IMR-90 (cell line): ENCODE data around the gene GPAM. TPM values are rescaled to one million over a fixed set of nuclear protein-coding genes. Genes with fewer than 3 reads are reported as not detected.

Experiments
- ATAC-seq: fragments of 200-7000 bp; cut with Tn5 transposase; 2 replicates; pipeline ENCODE4 v1.9.1; 2020; ENCODE audit warnings: low read depth, mild to moderate bottlenecking, moderate library complexity
- Bru-seq: library from RNA; stranded (reverse); fragments of 400-500 nt; gene quantifications from one replicate; lab custom pipeline; 2021; lab: Mats Ljungman, UMichigan
- BruChase-seq, 2 experiments: library from RNA; stranded (reverse); fragments of 400-500 nt; gene quantifications; one replicate each; lab custom pipeline; 2021; lab: Mats Ljungman, UMichigan
- BruUV-seq: library from RNA; stranded (reverse); fragments of 400-500 nt; replicated peaks from 2 replicates; lab custom pipeline; 2021; lab: Mats Ljungman, UMichigan
- CTCF ChIA-PET: fragments of 300-600 bp; formaldehyde crosslinking; extraction: SDS; loops from one replicate; lab custom pipeline; 2021; ENCODE audit warnings: antibody characterized with exemption; lab: Yijun Ruan, JAX
- POLR2A ChIA-PET: fragments of 300-600 bp; sonication (Branson Sonifier 250); formaldehyde crosslinking; loops from one replicate; lab custom pipeline; 2022; ENCODE audit warnings: antibody characterized with exemption; ENCODE audit not compliant: unreplicated experiment; lab: Charles Lee
- DNase-seq: peaks from one replicate; pipeline ENCODE4 v3.0.0; 2013
- H2AFZ ChIP-seq: replicated peaks from 2 replicates; pipeline ENCODE3; 2013; ENCODE audit warnings: low read length, mild to moderate bottlenecking; ENCODE audit not compliant: poor library complexity
- H2AK5ac ChIP-seq: 2 replicates; pipeline ENCODE4 v1.6.1; 2013; ENCODE audit warnings: low read depth, low read length, inconsistent platforms
- H2AK9ac ChIP-seq: replicated peaks from 2 replicates; pipeline ENCODE3; 2013; ENCODE audit warnings: mild to moderate bottlenecking, low read depth, low read length, moderate library complexity; ENCODE audit not compliant: poor library complexity
- H2BK120ac ChIP-seq: 2 replicates; pipeline ENCODE4 v1.6.1; 2013; ENCODE audit warnings: low read depth, low read length, inconsistent platforms
- H2BK15ac ChIP-seq: 3 replicates; pipeline ENCODE4 v1.6.1; 2013; ENCODE audit warnings: low read depth, low read length, inconsistent platforms
- H2BK20ac ChIP-seq: 2 replicates; pipeline ENCODE4 v1.6.1; 2013; ENCODE audit warnings: low read depth, mild to moderate bottlenecking, inconsistent platforms, low read length, moderate library complexity
- H2BK5ac ChIP-seq: 2 replicates; pipeline ENCODE4 v1.6.1; 2013; ENCODE audit warnings: mild to moderate bottlenecking, low read depth, low read length, inconsistent platforms; ENCODE audit not compliant: poor library complexity, severe bottlenecking
- H3K14ac ChIP-seq: replicated peaks from 2 replicates; pipeline ENCODE4 v1.6.1; 2013; ENCODE audit warnings: low read depth, low read length, inconsistent platforms
- H3K18ac ChIP-seq: 2 replicates; pipeline ENCODE4 v1.6.1; 2013; ENCODE audit warnings: low read depth, low read length, control low read depth
- H3K23ac ChIP-seq: 2 replicates; pipeline ENCODE4 v1.6.1; 2013; ENCODE audit warnings: low read depth, low read length, inconsistent platforms
- H3K27ac ChIP-seq: 2 replicates; pipeline ENCODE4 v1.5.1; 2013; ENCODE audit warnings: mild to moderate bottlenecking, control low read depth, low read length; ENCODE audit not compliant: insufficient read depth
- H3K27me3 ChIP-seq: 2 replicates; pipeline ENCODE4 v1.6.1; 2013; ENCODE audit warnings: low read length; ENCODE audit not compliant: control insufficient read depth, insufficient read depth
- H3K36me3 ChIP-seq: 2 replicates; pipeline ENCODE4 v1.6.1; 2013; ENCODE audit warnings: low read length, mixed read lengths; ENCODE audit not compliant: control insufficient read depth, insufficient read depth
- H3K4ac ChIP-seq: 2 replicates; pipeline ENCODE4 v1.6.1; 2013; ENCODE audit warnings: low read depth, low read length, inconsistent platforms
- H3K4me1 ChIP-seq: 2 replicates; pipeline ENCODE4 v1.6.1; 2013; ENCODE audit warnings: low read length, mixed read lengths; ENCODE audit not compliant: control insufficient read depth, insufficient read depth
- H3K4me2 ChIP-seq: 2 replicates; pipeline ENCODE4 v1.6.1; 2013; ENCODE audit warnings: low read depth, mild to moderate bottlenecking, control low read depth, low read length, moderate library complexity
- H3K4me3 ChIP-seq: 2 replicates; pipeline ENCODE4 v1.5.1; 2013; ENCODE audit warnings: low read depth, mild to moderate bottlenecking, control low read depth, low read length, moderate library complexity; ENCODE audit not compliant: insufficient read depth
- H3K56ac ChIP-seq: 2 replicates; pipeline ENCODE4 v1.6.1; 2013; ENCODE audit warnings: low read length, inconsistent platforms; ENCODE audit not compliant: insufficient read depth; ENCODE audit errors: extremely low read depth
- H3K79me1 ChIP-seq, 2 experiments: 2 replicates each; pipeline ENCODE4 v1.6.1; 2013; ENCODE audit warnings: low read length in 2 of 2, inconsistent platforms in 1 of 2, low read depth in 1 of 2
- H3K9ac ChIP-seq: 2 replicates; pipeline ENCODE4 v1.6.1; 2013; ENCODE audit warnings: low read depth, low read length, control low read depth
- H3K9me1 ChIP-seq: 2 replicates; pipeline ENCODE4 v1.6.1; 2013; ENCODE audit warnings: low read length, inconsistent platforms; ENCODE audit not compliant: insufficient read depth
- H3K9me3 ChIP-seq: 2 replicates; pipeline ENCODE4 v1.6.1; 2013; ENCODE audit warnings: low read length; ENCODE audit not compliant: control insufficient read depth, insufficient read depth
- H4K20me1 ChIP-seq: 2 replicates; pipeline ENCODE4 v1.6.1; 2013; ENCODE audit warnings: low read length, inconsistent platforms; ENCODE audit not compliant: insufficient read depth
- H4K5ac ChIP-seq: 2 replicates; pipeline ENCODE4 v1.6.1; 2013; ENCODE audit warnings: mild to moderate bottlenecking, low read depth, low read length, control low read depth
- H4K8ac ChIP-seq, 2 experiments: 2 replicates each; pipeline ENCODE4 v1.6.1; 2013; ENCODE audit warnings: low read depth in 2 of 2, low read length in 2 of 2, control low read depth in 1 of 2, inconsistent platforms in 1 of 2
- H4K91ac ChIP-seq: 2 replicates; pipeline ENCODE4 v1.6.1; 2013; ENCODE audit warnings: low read depth, low read length, inconsistent platforms; ENCODE audit not compliant: insufficient read depth
- CEBPB ChIP-seq: IDR thresholded peaks from 2 replicates; pipeline ENCODE4 v1.6.1; 2012; ENCODE audit warnings: low read depth, low read length, improper control_type of control experiment
- CTCF ChIP-seq: conservative IDR thresholded peaks from 2 replicates; pipeline ENCODE4 v1.5.1; 2012; ENCODE audit warnings: mild to moderate bottlenecking, low read depth, low read length, improper control_type of control experiment
- FOS ChIP-seq: fragments of 150-350 bp; IDR thresholded peaks from 2 replicates; pipeline ENCODE4 v1.6.1; 2016; ENCODE audit warnings: low read depth, low read length
- MAFK ChIP-seq: IDR thresholded peaks from 2 replicates; pipeline ENCODE4 v1.6.1; 2012; ENCODE audit warnings: low read depth, low read length, improper control_type of control experiment
- POLR2A ChIP-seq: IDR thresholded peaks from 2 replicates; pipeline ENCODE4 v1.6.1; 2012; ENCODE audit warnings: mild to moderate bottlenecking, low read depth, low read length
- RCOR1 ChIP-seq: IDR thresholded peaks from 2 replicates; pipeline ENCODE4 v1.6.1; 2012; ENCODE audit warnings: mild to moderate bottlenecking, low read length, improper control_type of control experiment; ENCODE audit not compliant: insufficient replicate concordance
- SMC3 ChIP-seq: fragments of 150-350 bp; IDR thresholded peaks from 2 replicates; pipeline ENCODE4 v1.6.1; 2016; ENCODE audit warnings: low read depth, mild to moderate bottlenecking, antibody characterized with exemption, low read length, moderate library complexity
- WGBS, 2 experiments: methylation state at CpG; one replicate each; pipeline versions ENCODE4 v1.1.5 to v1.1.7; 2013; ENCODE audit warnings: missing lambda C conversion rate in 2 of 2; ENCODE audit not compliant: insufficient read length in 1 of 2; ENCODE audit errors: extremely low coverage in 2 of 2; 5-methylcytosine and 5-hydroxymethylcytosine counted together
- dilution Hi-C: fragments of 300-500 bp; cut with HindIII; formaldehyde crosslinking; loops from one replicate; pipeline ENCODE4 v1.14.3; 2018; ENCODE audit warnings: low sequenced_read_pairs; ENCODE audit not compliant: unreplicated experiment
- in situ Hi-C: fragments of 300-500 bp; cut with MboI; formaldehyde crosslinking; loops from 3 replicates; pipeline ENCODE4 v1.14.3; 2019; ENCODE audit warnings: low sequenced_read_pairs, inconsistent platforms, mixed read lengths
- intact Hi-C: fragments of 100-400 bp; cut with micrococcal nuclease; formaldehyde crosslinking; loops from 2 replicates; pipeline ENCODE4 v1.10.0; 2022
- long read RNA-seq: library from polyadenylated mRNA; unstranded; transcript quantifications from one replicate; pipeline ENCODE4 v2.0.0, GENCODE V29; 2021; ENCODE audit not compliant: unreplicated experiment
- polyA plus RNA-seq, 3 experiments: library from polyadenylated mRNA; depleted of rRNA; stranded (reverse); fragments of >200 nt; gene quantifications; 2 replicates each; pipeline ENCODE4 v1.2.3, GENCODE V29; 2012; ENCODE audit warnings: low replicate concordance in 1 of 3
- total RNA-seq: library from RNA; depleted of rRNA; stranded (reverse); fragments of >200 nt; gene quantifications from 2 replicates; pipeline ENCODE4 v1.2.3, GENCODE V29; 2012; rRNA removed
- TF ChIP-seq, protein P1 (sequence below): fragments of 150-350 bp; IDR thresholded peaks from 2 replicates; pipeline ENCODE4 v1.6.1; 2016; ENCODE audit warnings: low read depth, mild to moderate bottlenecking, low read length, moderate library complexity, borderline replicate concordance

GPAM gene, protein sequence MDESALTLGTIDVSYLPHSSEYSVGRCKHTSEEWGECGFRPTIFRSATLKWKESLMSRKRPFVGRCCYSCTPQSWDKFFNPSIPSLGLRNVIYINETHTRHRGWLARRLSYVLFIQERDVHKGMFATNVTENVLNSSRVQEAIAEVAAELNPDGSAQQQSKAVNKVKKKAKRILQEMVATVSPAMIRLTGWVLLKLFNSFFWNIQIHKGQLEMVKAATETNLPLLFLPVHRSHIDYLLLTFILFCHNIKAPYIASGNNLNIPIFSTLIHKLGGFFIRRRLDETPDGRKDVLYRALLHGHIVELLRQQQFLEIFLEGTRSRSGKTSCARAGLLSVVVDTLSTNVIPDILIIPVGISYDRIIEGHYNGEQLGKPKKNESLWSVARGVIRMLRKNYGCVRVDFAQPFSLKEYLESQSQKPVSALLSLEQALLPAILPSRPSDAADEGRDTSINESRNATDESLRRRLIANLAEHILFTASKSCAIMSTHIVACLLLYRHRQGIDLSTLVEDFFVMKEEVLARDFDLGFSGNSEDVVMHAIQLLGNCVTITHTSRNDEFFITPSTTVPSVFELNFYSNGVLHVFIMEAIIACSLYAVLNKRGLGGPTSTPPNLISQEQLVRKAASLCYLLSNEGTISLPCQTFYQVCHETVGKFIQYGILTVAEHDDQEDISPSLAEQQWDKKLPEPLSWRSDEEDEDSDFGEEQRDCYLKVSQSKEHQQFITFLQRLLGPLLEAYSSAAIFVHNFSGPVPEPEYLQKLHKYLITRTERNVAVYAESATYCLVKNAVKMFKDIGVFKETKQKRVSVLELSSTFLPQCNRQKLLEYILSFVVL
- total RNA-seq (11.5 and 13.1 TPM in 2 replicates), polyA plus RNA-seq (2012; rRNA removed) (3.0 and 3.5 TPM in 2 replicates), Bru-seq, nascent RNA (percentile 48 among the genes with signal in this experiment), BruChase-seq, experiment 1, labeled RNA remaining after a 6-hour chase (percentile 44 among the genes with signal in this experiment), BruChase-seq, experiment 2, labeled RNA remaining after a 2-hour chase (percentile 54 among the genes with signal in this experiment)
- 0.66 and 0.91 TPM in 2 replicates for polyA plus RNA-seq (2012; cell fraction: cytosol; rRNA removed)
- polyA plus RNA-seq (2012; cell fraction: nucleus; rRNA removed; ENCODE audit: low replicate concordance) = 0.78 and 3.5 TPM in 2 replicates
- long read RNA-seq, full-length matches to known transcripts = 4 of 5 reads
- long read RNA-seq, partial matches to known transcripts = 0 of 5 reads
- long read RNA-seq, other reads (novel, unspliced or antisense) = 1 of 5 reads

DNA sequence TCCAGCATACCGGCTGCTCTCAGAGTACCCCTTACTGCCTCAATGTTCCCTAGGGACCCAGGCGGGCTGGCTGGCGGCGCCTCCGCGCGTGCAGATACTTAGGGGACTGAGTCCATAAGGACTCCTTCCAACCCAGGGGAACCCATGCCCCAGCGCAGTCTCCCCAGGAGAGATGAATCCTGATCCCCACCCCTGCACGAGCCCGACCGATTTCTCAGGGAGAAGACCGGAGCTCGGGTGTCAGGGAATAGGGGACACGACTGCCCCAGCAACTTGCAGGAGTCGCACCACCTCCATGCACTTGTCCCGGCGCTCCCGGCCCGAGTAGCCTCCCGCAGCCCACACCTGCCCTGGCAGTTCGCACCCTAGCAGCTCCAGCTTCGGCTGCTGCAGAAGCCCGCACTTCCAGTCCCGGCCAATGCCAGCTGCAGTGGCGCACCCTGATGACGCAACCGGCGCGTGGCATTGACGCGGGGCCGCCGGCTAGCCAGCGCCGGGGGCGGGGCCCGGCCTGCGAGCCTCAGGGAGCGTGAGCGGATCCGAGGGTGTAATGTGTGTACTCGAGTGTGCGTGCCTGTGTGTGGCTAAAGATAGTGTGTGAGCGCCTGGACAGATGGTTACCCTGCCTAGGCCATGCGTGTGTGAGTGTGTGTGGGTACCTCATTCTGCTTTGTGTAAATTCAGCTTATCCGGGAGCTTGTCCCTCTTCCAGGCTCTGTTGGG lies at the start of gene GPAM:
TSS of gene GPAM (minus strand) at position 437 of the 723 bp plus-strand sequence. CDS start 1,981 bp downstream, outside the sequence.
- Histone ChIP-seq H2BK5ac (peak within 1 kb of the TSS; percentile 69), H2AFZ (peak within 1 kb of the TSS; percentile 99), H3K9me3 (no peaks in the 10 kb centered on the region), H3K18ac (peak within 1 kb of the TSS; percentile 84), H3K27ac (peak within 1 kb of the TSS; percentile 82), H3K4me3 (peak within 1 kb of the TSS; percentile 60), H2AK5ac (peak within 1 kb of the TSS; percentile 21), H3K4me2 (peak within 1 kb of the TSS; percentile 96), H4K91ac (peak within 1 kb of the TSS; percentile 94), H4K8ac (peak within 1 kb of the TSS; percentile 90 to 99), H4K20me1 (no peaks in the 10 kb centered on the region), H2AK9ac (peak within 1 kb of the TSS; percentile 19), H3K9me1 (no peaks in the 10 kb centered on the region), H3K4me1 (0 out of 2 replicates have a peak, but pooled peaks cover 3% of the 10 kb centered on the region), H2BK120ac (peak within 1 kb of the TSS; percentile 94), H3K56ac (peak within 1 kb of the TSS; percentile 89), H3K27me3 (no peaks in the 10 kb centered on the region), H2BK15ac (peak within 1 kb of the TSS; percentile 84; the same call in 2 of the 3 replicates), H3K9ac (peak within 1 kb of the TSS; percentile 95), H3K14ac (peak within 1 kb of the TSS; percentile 99), H4K5ac (peak within 1 kb of the TSS; percentile 94), H3K23ac (peak within 1 kb of the TSS; percentile 97), H3K36me3 (no peaks in the 10 kb centered on the region), H3K79me1 (peaks cover 8 to 12% of the 10 kb centered on the region in 2 experiments), H2BK20ac (peak within 1 kb of the TSS; percentile 85; the same call in 1 of the 2 replicates), H3K4ac (peak within 1 kb of the TSS; percentile 97)
- dilution Hi-C loops (no loop called here), in situ Hi-C loops (loop anchor here (5.0 to 10.0 kb wide), 2 partner anchors 124 to 261 kb away; partner anchors contain the start of genes VTI1A and ZDHHC6), intact Hi-C loops (loop anchor here (1.0 to 10.0 kb wide), 4 partner anchors 125 to 1201 kb away; no protein-coding TSS in a partner anchor)
- peak; percentile 85 for DNase-seq
- no TSS peak for BruUV-seq
- WGBS, 2 experiments = 0% methylated on average over 1 of the region's 46 CpGs; no CpG with 5 or more reads in 1 of the 2 experiments
- POLR2A ChIA-PET = no interaction called here
- CTCF ChIA-PET = interaction anchor here (1.2 kb wide), 1 partner anchor 46 kb away, joined by 3 read pairs; no protein-coding TSS in a partner anchor
- ATAC-seq = peak; percentile 98
- TF ChIP-seq RCOR1 = no peak
- TF ChIP-seq SMC3 = peak; percentile 19; the same call in 1 of the 2 replicates
- peak; percentile 68; the same call in 1 of the 2 replicates for TF ChIP-seq POLR2A
- TF ChIP-seq, protein P1, sequence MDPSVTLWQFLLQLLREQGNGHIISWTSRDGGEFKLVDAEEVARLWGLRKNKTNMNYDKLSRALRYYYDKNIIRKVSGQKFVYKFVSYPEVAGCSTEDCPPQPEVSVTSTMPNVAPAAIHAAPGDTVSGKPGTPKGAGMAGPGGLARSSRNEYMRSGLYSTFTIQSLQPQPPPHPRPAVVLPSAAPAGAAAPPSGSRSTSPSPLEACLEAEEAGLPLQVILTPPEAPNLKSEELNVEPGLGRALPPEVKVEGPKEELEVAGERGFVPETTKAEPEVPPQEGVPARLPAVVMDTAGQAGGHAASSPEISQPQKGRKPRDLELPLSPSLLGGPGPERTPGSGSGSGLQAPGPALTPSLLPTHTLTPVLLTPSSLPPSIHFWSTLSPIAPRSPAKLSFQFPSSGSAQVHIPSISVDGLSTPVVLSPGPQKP = no peak
- TF ChIP-seq CEBPB = peak; percentile 93
- TF ChIP-seq FOS = 0 out of 2 replicates have a peak, but pooled peaks have one; percentile 47
- no peak for TF ChIP-seq CTCF
- TF ChIP-seq MAFK = no peak
